Hepatocyte (in vitro differentiated cells): ENCODE results near the gene BSN. TPM values are rescaled to one million over a fixed set of nuclear protein-coding genes. Genes with fewer than 3 reads are reported as not detected.

ENCODE experiments used
- DNase-seq: peaks from one replicate; pipeline ENCODE4 v3.0.0-alpha.2; 2016; ENCODE audit warnings: low spot score
- H2AFZ ChIP-seq: fragments of 200-600 bp; sonication (generic); 2 replicates; pipeline ENCODE4 v1.6.0; 2016; ENCODE audit warnings: antibody characterized with exemption, mild to moderate bottlenecking
- H3K27ac ChIP-seq: fragments of 200-600 bp; sonication (generic); 2 replicates; pipeline ENCODE4 v1.5.1; 2016; ENCODE audit warnings: mild to moderate bottlenecking
- H3K27me3 ChIP-seq: fragments of 200-600 bp; sonication (generic); 2 replicates; pipeline ENCODE4 v1.6.1; 2016
- H3K36me3 ChIP-seq: fragments of 200-600 bp; sonication (generic); replicated peaks from 2 replicates; pipeline ENCODE4 v1.5.1; 2016; ENCODE audit warnings: low read depth; ENCODE audit not compliant: insufficient read depth
- H3K4me1 ChIP-seq: fragments of 200-600 bp; sonication (generic); 2 replicates; pipeline ENCODE4 v1.5.1; 2016; ENCODE audit warnings: mild to moderate bottlenecking, moderate library complexity; ENCODE audit not compliant: insufficient read depth
- H3K4me2 ChIP-seq: fragments of 200-600 bp; sonication (generic); 2 replicates; pipeline ENCODE4 v1.6.0; 2016
- H3K4me3 ChIP-seq: fragments of 200-600 bp; sonication (generic); 2 replicates; pipeline ENCODE4 v1.5.1; 2016; ENCODE audit warnings: mild to moderate bottlenecking
- H3K79me2 ChIP-seq: fragments of 200-600 bp; sonication (generic); 2 replicates; pipeline ENCODE4 v1.6.0; 2017; ENCODE audit warnings: mild to moderate bottlenecking
- H3K9me2 ChIP-seq: fragments of 200-600 bp; sonication (generic); replicated peaks from 2 replicates; pipeline ENCODE4 v1.6.0; 2017; ENCODE audit warnings: mild to moderate bottlenecking; ENCODE audit not compliant: insufficient read depth
- H3K9me3 ChIP-seq: fragments of 200-600 bp; sonication (generic); 2 replicates; pipeline ENCODE4 v1.5.1; 2016; ENCODE audit warnings: low read depth, mild to moderate bottlenecking
- H4K20me1 ChIP-seq: fragments of 200-600 bp; sonication (generic); 2 replicates; pipeline ENCODE4 v1.6.0; 2016; ENCODE audit warnings: mild to moderate bottlenecking; ENCODE audit not compliant: insufficient read depth, poor library complexity, severe bottlenecking
- CTCF ChIP-seq: fragments of 200-600 bp; sonication (generic); IDR thresholded peaks from 2 replicates; pipeline ENCODE4 v1.5.1; 2016; ENCODE audit warnings: antibody characterized with exemption, mild to moderate bottlenecking; ENCODE audit not compliant: poor library complexity
- EZH2 ChIP-seq: fragments of 200-600 bp; sonication (generic); IDR thresholded peaks from 2 replicates; pipeline ENCODE4 v1.6.1; 2016; ENCODE audit warnings: antibody characterized with exemption, mild to moderate bottlenecking, borderline replicate concordance
- EZH2phosphoT487 ChIP-seq: fragments of 200-600 bp; sonication (generic); IDR thresholded peaks from one replicate; pipeline ENCODE4 v1.6.1; 2018; ENCODE audit warnings: antibody characterized with exemption, mild to moderate bottlenecking, low read depth, moderate library complexity; ENCODE audit not compliant: unreplicated experiment, severe bottlenecking
- WGBS: methylation state at CpG from one replicate; pipeline ENCODE4 v1.1.6; 2016; ENCODE audit warnings: low lambda C conversion rate; ENCODE audit errors: missing lambda C conversion rate; 5-methylcytosine and 5-hydroxymethylcytosine counted together
- polyA plus RNA-seq: library from polyadenylated mRNA; unstranded; fragments of >200 nt; fragmentation: Nextera tagmentation; extraction: Ambion mirVana; gene quantifications from 2 replicates; pipeline ENCODE4 v1.2.1, GENCODE V29; 2016
- total RNA-seq: library from RNA; depleted of rRNA; stranded (reverse); fragments of >200 nt; gene quantifications from 2 replicates; pipeline ENCODE4 v1.2.3, GENCODE V29; 2014

Gene BSN
- total and polyA plus RNA-seq, 2 experiments from 2014 or later: 0.37 to 0.44 TPM

- no peaks in the 10 kb centered on the region for H3K36me3 ChIP-seq
- peak; percentile 3 for DNase-seq
These were observed 161.9 kb downstream of the BSN start for GRCh38 chr3:49716169-49716568.

GRCh38 chr3:49716691-49717210 lies 162.5 kb downstream of the BSN start:
- Histone ChIP-seq H4K20me1 (peaks cover 3% of the 10 kb centered on the region), H3K4me2 (no peak overlapping the region), H2AFZ (no peak overlapping the region), H3K9me3 (no peaks in the 10 kb centered on the region), H3K79me2 (no peaks in the 10 kb centered on the region), H3K27me3 (no peaks in the 10 kb centered on the region), H3K4me1 (peaks cover 10% of the 10 kb centered on the region), H3K9me2 (no peaks in the 10 kb centered on the region), H3K27ac (no peak overlapping the region), H3K4me3 (no peak overlapping the region), H3K36me3 (no peaks in the 10 kb centered on the region)
- DNase-seq: peak; percentile 3
- 95% methylated on average over 15 of the region's 16 CpGs for WGBS
- TF ChIP-seq CTCF (no peak), EZH2phosphoT487 (no peak)

More at GRCh38 chr3:49716169-49716568, 161.9 kb downstream of the BSN start:
- Histone ChIP-seq H3K27me3 (no peaks in the 10 kb centered on the region), H3K4me3 (no peak overlapping the region), H3K79me2 (no peaks in the 10 kb centered on the region), H3K9me2 (no peaks in the 10 kb centered on the region), H3K4me1 (peaks cover 10% of the 10 kb centered on the region), H3K4me2 (no peak overlapping the region), H3K9me3 (no peaks in the 10 kb centered on the region), H3K27ac (no peak overlapping the region), H4K20me1 (peaks cover 3% of the 10 kb centered on the region), H2AFZ (no peak overlapping the region)
- no peak for TF ChIP-seq EZH2
- no peak for TF ChIP-seq EZH2phosphoT487
- no peak for TF ChIP-seq CTCF
- 94% methylated on average over 7 of the region's 7 CpGs for WGBS

- Histone ChIP-seq H3K4me3 (no peak overlapping the region), H3K79me2 (peaks cover 1% of the 10 kb centered on the region), H3K4me2 (no peak overlapping the region), H4K20me1 (peaks cover 3% of the 10 kb centered on the region), H3K27me3 (no peaks in the 10 kb centered on the region), H3K36me3 (no peaks in the 10 kb centered on the region), H3K4me1 (peaks cover 12% of the 10 kb centered on the region), H3K9me2 (no peaks in the 10 kb centered on the region), H3K9me3 (no peaks in the 10 kb centered on the region), H3K27ac (no peak overlapping the region), H2AFZ (no peak overlapping the region)
- TF ChIP-seq EZH2: no peak
- TF ChIP-seq EZH2phosphoT487: no peak
- no peak for TF ChIP-seq CTCF
- peak; percentile 3 for DNase-seq
- 92% methylated on average over 14 of the region's 14 CpGs for WGBS
These were observed 163.1 kb downstream of the BSN start for GRCh38 chr3:49717211-49717958.
